ENCODE data around the gene ASF1A.
A peak's percentile ranks its signal among the peaks of the same experiment; 100 is the strongest.

ASF1A gene

DNA sequence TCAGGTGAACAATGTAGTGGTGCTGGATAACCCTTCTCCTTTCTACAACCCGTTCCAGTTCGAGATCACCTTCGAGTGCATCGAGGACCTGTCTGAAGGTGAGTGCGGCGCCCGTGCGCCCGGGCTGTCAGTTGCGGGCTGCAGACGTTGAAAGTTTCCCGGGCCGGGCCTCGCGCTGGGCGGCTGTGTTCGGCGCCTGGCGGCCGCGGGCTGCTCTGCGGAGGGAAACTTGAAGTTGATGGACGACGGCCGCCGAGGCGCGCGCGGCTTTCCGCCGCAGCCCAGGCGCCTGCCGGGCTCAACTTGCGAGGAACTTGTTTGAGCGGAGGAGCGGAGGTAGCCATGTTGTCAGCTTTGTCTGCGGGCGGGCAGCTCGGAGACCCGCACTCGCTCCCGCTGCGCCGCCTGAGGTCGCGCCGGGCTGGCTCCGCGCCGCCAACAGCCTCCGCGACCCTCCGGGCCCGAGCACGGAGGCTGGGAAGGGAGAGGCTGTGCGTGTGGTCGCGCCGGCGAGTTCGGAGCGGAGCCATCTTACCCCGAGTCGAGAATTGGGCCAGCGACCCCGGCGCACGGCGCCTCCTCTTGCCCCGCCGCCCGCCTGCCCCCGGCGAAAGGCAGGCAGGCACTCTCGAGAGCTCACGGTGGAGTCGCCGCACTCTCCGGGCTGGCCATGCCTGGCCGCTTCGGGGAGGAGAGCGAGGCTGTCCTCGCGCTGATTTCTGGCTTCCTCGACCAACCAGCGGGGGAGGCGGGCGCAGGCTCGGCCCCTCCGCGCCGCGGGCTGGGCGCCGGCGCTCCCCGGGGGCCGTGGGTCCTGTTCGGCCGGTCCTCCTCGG, 691 bp downstream of the ASF1A start:
- H3K9me3 Mint-ChIP-seq = no peaks in the 10 kb centered on the region
- H3K4me3 Mint-ChIP-seq = peak overlapping the region; percentile 96
- H3K27me3 Mint-ChIP-seq = no peaks in the 10 kb centered on the region
- peak; percentile 74 for ATAC-seq
- H3K4me1 Mint-ChIP-seq = peaks cover 57% of the 10 kb centered on the region
- peak overlapping the region; percentile 96 for H3K27ac Mint-ChIP-seq
- H3K36me3 Mint-ChIP-seq = peaks cover 16% of the 10 kb centered on the region

GRCh38 chr6:118895261-118895560, 1.3 kb downstream of the ASF1A start:
- Mint-ChIP-seq H3K27me3 (no peaks in the 10 kb centered on the region), H3K4me1 (peaks cover 56% of the 10 kb centered on the region), H3K9me3 (no peaks in the 10 kb centered on the region), H3K27ac (peak overlapping the region; percentile 96), H3K36me3 (peaks cover 16% of the 10 kb centered on the region), H3K4me3 (peak overlapping the region; percentile 96)
- ATAC-seq = no peak

DNA sequence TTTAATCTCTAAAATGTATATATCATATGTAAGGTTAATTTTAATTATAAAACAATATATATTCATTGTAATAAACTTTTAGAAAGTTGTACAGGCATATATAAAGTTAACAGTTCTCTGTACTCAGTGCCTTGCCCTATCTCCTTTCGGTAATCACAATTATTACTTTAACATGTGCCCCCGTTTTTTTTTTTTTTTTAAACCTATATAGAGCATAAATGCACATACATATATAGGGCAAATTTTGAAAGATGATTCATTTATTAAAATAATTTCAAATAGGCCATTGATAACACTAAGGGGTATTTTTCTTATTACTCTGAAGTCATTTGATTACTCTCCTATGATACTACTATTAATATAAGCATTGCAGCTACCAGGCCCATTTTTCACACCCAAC, 1.9 kb downstream of the ASF1A start:
- H3K9me3 Mint-ChIP-seq = no peaks in the 10 kb centered on the region
- peaks cover 60% of the 10 kb centered on the region for H3K4me1 Mint-ChIP-seq
- H3K27ac Mint-ChIP-seq = no peak overlapping the region
- no peak for ATAC-seq
- H3K36me3 Mint-ChIP-seq = peaks cover 16% of the 10 kb centered on the region
- H3K4me3 Mint-ChIP-seq = peak overlapping the region; percentile 55
- no peaks in the 10 kb centered on the region for H3K27me3 Mint-ChIP-seq

GRCh38 chr6:118896339-118897136, 2.6 kb downstream of the ASF1A start:
- H3K4me3 Mint-ChIP-seq = peak overlapping the region; percentile 55
- no peaks in the 10 kb centered on the region for H3K27me3 Mint-ChIP-seq
- H3K4me1 Mint-ChIP-seq = peaks cover 56% of the 10 kb centered on the region
- no peak for ATAC-seq
- peaks cover 16% of the 10 kb centered on the region for H3K36me3 Mint-ChIP-seq
- no peaks in the 10 kb centered on the region for H3K9me3 Mint-ChIP-seq
- no peak overlapping the region for H3K27ac Mint-ChIP-seq

DNA sequence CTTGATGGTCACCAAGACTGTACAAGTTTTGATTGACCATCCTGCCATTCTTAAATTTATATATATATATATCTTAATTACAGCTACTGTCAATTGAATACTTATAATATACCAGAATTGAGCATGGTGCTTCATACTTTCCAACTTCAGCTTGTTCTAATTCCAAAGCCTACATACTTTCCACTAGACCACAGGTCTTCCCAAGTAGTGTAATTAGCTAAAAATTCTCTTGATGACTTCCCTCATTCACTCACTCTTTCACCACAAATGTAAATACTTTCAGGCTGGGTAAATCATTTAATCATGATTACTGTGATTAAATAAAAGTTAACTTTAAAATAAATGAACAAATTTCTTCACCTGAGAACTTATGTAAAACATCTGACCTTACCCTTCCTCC, 3.4 kb downstream of the ASF1A start:
- Mint-ChIP-seq H3K4me3 (no peak overlapping the region), H3K36me3 (peaks cover 16% of the 10 kb centered on the region), H3K27ac (no peak overlapping the region), H3K4me1 (peaks cover 48% of the 10 kb centered on the region), H3K27me3 (no peaks in the 10 kb centered on the region), H3K9me3 (no peaks in the 10 kb centered on the region)
- no peak for ATAC-seq

DNA sequence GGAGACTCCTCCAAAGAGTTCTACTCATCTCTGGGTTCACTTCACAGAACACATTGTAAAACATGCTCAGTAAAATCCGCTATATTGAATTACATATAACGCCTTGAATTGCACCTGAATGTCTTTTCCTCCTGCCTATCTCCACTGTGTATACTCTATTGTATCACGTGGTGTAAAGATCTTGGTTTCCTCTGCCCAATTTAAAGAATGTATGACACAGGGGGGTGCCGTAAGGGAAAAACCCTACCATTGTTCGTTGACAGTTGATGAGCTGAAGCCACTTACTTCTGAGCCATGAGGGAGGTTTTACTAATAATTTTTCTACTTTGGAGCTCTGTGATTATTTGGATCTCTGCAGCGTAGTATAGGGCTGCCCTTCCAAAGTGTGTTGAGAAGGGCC, 6.0 kb downstream of the ASF1A start:
- Mint-ChIP-seq H3K4me1 (peaks cover 42% of the 10 kb centered on the region), H3K36me3 (peaks cover 34% of the 10 kb centered on the region), H3K27ac (peak overlapping the region; percentile 25), H3K4me3 (no peak overlapping the region), H3K27me3 (no peaks in the 10 kb centered on the region), H3K9me3 (no peaks in the 10 kb centered on the region)
- ATAC-seq = no peak

DNA sequence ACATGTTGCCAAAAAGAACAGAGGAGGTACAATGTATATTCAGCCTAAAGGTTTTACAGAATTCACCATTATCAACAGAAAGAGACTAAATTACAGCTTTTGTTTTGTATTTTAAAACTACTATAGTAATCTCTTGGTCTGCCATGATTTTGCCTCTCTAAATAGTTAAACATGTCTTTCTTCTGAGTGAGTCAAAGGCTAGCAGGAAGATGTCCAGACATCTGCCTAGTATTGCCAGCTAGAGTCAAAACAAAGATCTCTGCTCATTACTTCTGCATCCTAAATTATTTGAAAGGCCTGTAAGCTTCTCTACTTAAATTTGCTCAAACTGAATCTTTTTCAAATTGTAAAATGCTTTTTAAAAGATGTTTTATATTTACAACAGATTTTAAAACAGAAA, 8.8 kb downstream of the ASF1A start:
- no peak for ATAC-seq
- Mint-ChIP-seq H3K4me1 (peaks cover 34% of the 10 kb centered on the region), H3K9me3 (no peaks in the 10 kb centered on the region), H3K36me3 (peaks cover 47% of the 10 kb centered on the region), H3K27me3 (no peaks in the 10 kb centered on the region), H3K27ac (no peak overlapping the region), H3K4me3 (no peak overlapping the region)

GRCh38 chr6:118903138-118903537, 9.2 kb downstream of the ASF1A start:
- no peak for ATAC-seq
- no peaks in the 10 kb centered on the region for H3K9me3 Mint-ChIP-seq
- no peaks in the 10 kb centered on the region for H3K27me3 Mint-ChIP-seq
- peaks cover 45% of the 10 kb centered on the region for H3K36me3 Mint-ChIP-seq
- no peak overlapping the region for H3K27ac Mint-ChIP-seq
- peaks cover 30% of the 10 kb centered on the region for H3K4me1 Mint-ChIP-seq
- H3K4me3 Mint-ChIP-seq = no peak overlapping the region

GRCh38 chr6:118903691-118904090, 9.7 kb downstream of the ASF1A start:
- H3K27me3 Mint-ChIP-seq = no peaks in the 10 kb centered on the region
- H3K4me3 Mint-ChIP-seq = no peak overlapping the region
- H3K4me1 Mint-ChIP-seq = peaks cover 28% of the 10 kb centered on the region
- no peak for ATAC-seq
- peaks cover 42% of the 10 kb centered on the region for H3K36me3 Mint-ChIP-seq
- H3K27ac Mint-ChIP-seq = peak overlapping the region; percentile 1
- H3K9me3 Mint-ChIP-seq = no peaks in the 10 kb centered on the region

DNA sequence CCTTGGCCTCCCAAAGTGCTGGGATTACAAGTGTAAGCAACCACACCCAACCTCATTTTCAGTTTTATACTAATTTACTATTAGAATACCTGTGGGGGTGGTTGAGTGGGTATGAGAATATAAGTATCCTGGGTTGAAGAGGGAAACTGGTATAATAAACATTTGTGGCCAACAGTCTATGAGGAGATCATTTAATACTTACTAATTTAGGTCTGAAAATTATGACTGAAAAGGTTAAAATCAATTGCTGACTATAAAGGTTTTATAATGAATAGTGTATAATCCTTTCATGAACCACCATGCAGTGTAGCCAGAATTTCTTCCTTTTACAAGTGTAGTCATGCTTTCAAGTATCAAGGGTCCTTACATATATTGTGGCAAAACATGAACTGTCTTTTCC, 11.1 kb downstream of the ASF1A start:
- peaks cover 35% of the 10 kb centered on the region for H3K36me3 Mint-ChIP-seq
- ATAC-seq = no peak
- H3K27me3 Mint-ChIP-seq = no peaks in the 10 kb centered on the region
- H3K27ac Mint-ChIP-seq = no peak overlapping the region
- H3K9me3 Mint-ChIP-seq = no peaks in the 10 kb centered on the region
- H3K4me1 Mint-ChIP-seq = peaks cover 16% of the 10 kb centered on the region
- H3K4me3 Mint-ChIP-seq = no peak overlapping the region

DNA sequence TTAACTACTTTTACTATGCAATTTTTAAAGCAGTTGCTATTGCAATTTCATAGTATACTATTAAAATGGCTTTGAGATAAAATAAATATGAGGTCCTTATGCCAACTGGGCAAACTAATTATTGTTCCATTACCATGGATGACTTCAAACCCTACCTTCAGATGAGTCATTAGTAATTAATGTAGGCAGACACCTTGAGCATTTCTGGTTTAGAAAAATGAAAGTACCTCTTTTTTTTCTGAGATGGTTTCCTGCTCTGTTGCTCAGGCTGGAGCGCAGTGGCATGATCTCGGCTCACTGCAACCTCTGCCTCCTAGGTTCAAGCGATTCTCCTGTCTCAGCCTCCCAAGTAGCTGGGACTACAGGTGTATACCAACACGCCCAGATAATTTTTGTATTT, 11.9 kb downstream of the ASF1A start:
- H3K36me3 Mint-ChIP-seq = peaks cover 40% of the 10 kb centered on the region
- peaks cover 9% of the 10 kb centered on the region for H3K4me1 Mint-ChIP-seq
- H3K4me3 Mint-ChIP-seq = no peak overlapping the region
- H3K27me3 Mint-ChIP-seq = no peaks in the 10 kb centered on the region
- ATAC-seq = no peak
- no peak overlapping the region for H3K27ac Mint-ChIP-seq
- H3K9me3 Mint-ChIP-seq = no peaks in the 10 kb centered on the region

- Mint-ChIP-seq H3K27ac (no peak overlapping the region), H3K27me3 (no peaks in the 10 kb centered on the region), H3K9me3 (no peaks in the 10 kb centered on the region), H3K4me3 (no peak overlapping the region), H3K4me1 (peaks cover 5% of the 10 kb centered on the region), H3K36me3 (peaks cover 44% of the 10 kb centered on the region)
- no peak for ATAC-seq
Observed at GRCh38 chr6:118908441-118908840, 14.5 kb downstream of the ASF1A start.

DNA sequence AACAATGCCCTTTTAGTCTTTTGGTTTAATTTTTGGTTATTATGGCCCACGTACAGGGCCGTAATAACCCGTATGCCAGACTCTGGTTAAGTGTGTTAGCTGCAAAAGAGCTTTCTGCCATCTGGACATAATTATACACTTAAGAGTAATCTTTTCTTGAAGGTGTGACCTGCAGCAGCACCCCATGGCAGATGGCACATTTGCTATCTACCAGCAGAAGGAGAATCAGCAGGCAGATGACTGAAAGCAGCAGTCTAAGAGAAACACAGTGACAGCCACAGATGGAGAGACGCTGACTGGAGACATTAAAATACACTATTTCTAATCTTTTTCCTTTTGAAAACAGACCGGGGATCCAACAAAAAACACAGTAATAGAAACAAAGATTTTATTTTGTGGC, 18.7 kb downstream of the ASF1A start:
- Mint-ChIP-seq H3K9me3 (no peaks in the 10 kb centered on the region), H3K27me3 (no peaks in the 10 kb centered on the region), H3K27ac (no peak overlapping the region), H3K4me1 (no peaks in the 10 kb centered on the region), H3K36me3 (peaks cover 47% of the 10 kb centered on the region), H3K4me3 (no peak overlapping the region)
- ATAC-seq = no peak

DNA sequence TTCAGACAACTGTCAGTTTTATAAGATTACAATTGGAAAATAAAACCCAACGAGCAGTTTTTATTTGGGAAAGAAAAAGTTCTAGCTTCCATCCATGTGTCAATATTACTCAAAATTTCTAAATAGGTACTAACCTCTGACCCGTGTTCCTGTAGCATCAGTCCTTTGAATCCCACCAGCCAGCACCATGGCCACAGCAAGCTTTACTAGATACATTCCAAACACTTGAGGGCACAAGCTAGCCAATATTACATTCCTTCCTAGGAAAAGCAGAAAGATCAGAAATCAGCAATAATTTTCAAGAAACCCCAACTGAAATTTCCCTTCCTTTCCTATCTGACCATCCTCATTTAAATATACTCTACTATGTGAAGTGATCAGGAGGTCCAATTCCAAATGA, 19.2 kb downstream of the ASF1A start:
- no peak for ATAC-seq
- Mint-ChIP-seq H3K9me3 (no peaks in the 10 kb centered on the region), H3K4me3 (no peak overlapping the region), H3K27me3 (no peaks in the 10 kb centered on the region), H3K36me3 (peaks cover 50% of the 10 kb centered on the region), H3K27ac (no peak overlapping the region), H3K4me1 (no peaks in the 10 kb centered on the region)

- Mint-ChIP-seq H3K27me3 (no peaks in the 10 kb centered on the region), H3K36me3 (peaks cover 58% of the 10 kb centered on the region), H3K4me3 (no peak overlapping the region), H3K9me3 (no peaks in the 10 kb centered on the region), H3K4me1 (no peaks in the 10 kb centered on the region), H3K27ac (no peak overlapping the region)
- no peak for ATAC-seq
Observed at GRCh38 chr6:118914598-118914997, 20.6 kb downstream of the ASF1A start.

Data from stimulated activated memory B cell treated with anti-CD40 and anti-IgM and Interleukin-4, amounts not matched to agents 10 μg/mL and 1 μg/mL and 100 μg/mL, for 72 hours (primary cell).